Measurements from ENCODE around the gene HAUS7. TPM values are rescaled to one million over a fixed set of nuclear protein-coding genes. Genes with fewer than 3 reads are reported as not detected.

HAUS7 gene
- total RNA-seq, 2 experiments from 2014 or later: 24.4 to 25.6 TPM

DNA sequence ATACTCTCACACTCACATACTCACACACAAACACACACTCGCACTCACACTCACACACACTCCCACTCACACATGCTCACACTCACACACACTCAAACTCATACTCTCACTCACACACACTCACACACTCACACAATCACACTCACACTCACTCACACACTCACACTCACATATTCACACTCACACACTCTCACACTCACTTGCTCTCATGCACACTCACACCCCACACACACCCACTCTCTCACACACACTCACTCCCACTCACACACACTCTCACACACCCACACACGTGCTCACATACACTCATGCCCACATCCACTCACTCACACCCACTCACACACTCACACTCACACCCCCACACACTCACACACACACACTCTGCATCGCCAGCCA is 42.1 kb upstream of the HAUS7 start:
- CTCF ChIA-PET: no interaction called here
- Mint-ChIP-seq H3K36me3 (ENCODE audit: low read depth) (no peaks in the 10 kb centered on the region), H3K27me3 (peaks cover 8% of the 10 kb centered on the region), H3K4me3 (no peak overlapping the region), H3K4me1 (ENCODE audit: low read depth) (peaks cover 5% of the 10 kb centered on the region), H3K27ac (no peak overlapping the region), H3K9me3 (no peaks in the 10 kb centered on the region)
- no peak for ATAC-seq (ENCODE audit: poor library complexity)
- Histone ChIP-seq H3K9me3 (ENCODE audit: control insufficient read depth in 1 of 2, insufficient read depth in 1 of 2, low read length in 2 of 2) (no peaks in the 10 kb centered on the region), H3K4me1 (ENCODE audit: insufficient read depth, low read length) (peaks cover 4% of the 10 kb centered on the region), H3K36me3 (ENCODE audit: insufficient read depth, low read length) (no peaks in the 10 kb centered on the region), H3K27ac (ENCODE audit: low read depth in 1 of 2, low read length in 2 of 2) (no peak overlapping the region), H3K27me3 (ENCODE audit: control insufficient read depth in 1 of 2, insufficient read depth in 2 of 2, low read length in 2 of 2) (peaks cover 2 to 7% of the 10 kb centered on the region in 2 experiments), H3K4me3 (ENCODE audit: low read length) (no peak overlapping the region)
- DNase-seq: no peak
- POLR2A ChIA-PET: no interaction called here
- no peak for TF ChIP-seq CTCF (IDR thresholded peaks at IDR 0.05)
- intact Hi-C loops (cut with DNase I, micrococcal nuclease): no loop called here

DNA sequence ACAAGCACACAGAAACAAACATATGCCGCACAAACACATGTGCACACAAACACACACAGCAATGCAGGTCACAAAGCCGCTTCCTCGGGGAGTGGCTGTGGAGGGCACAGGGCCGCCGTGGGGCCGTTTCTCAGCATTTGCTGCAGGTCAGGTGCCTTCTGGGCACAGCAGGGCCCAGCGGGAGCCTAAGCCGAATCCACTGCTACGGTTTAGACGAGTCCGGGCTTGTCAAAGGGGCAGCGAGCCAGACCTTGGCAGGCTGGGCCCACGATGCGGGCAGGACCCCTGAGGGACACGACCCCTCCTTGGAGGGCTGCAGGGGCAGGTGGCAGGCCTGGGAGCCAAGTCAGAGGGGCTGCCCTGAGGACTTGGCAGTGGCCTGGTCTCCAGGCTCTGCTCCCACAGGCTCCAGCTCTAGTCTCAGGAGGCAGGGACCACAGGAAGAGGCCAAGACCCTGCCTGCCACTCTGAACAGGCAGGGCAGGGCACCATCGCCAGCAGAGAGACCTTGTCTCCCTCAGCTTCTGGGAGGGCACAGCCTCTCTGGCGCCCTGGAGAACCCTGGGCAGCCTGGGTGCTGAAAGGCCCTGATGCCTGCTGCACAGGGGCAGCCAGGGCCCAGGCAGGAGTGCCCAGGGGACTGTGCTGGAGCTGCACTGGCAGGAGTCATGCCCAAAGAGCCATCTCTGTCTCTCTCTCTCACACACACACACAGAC is 41.6 kb upstream of the HAUS7 start:
- H3K36me3 Mint-ChIP-seq (ENCODE audit: low read depth): no peaks in the 10 kb centered on the region

GRCh38 chrX:153510383-153510782 is 40.0 kb upstream of the HAUS7 start:
- H3K27me3 ChIP-seq (ENCODE audit: control insufficient read depth in 1 of 2, insufficient read depth in 2 of 2, low read length in 2 of 2): no peaks in the 10 kb centered on the region
- DNase-seq (no peak), ATAC-seq (ENCODE audit: poor library complexity) (no peak)
- no peaks in the 10 kb centered on the region for H3K9me3 Mint-ChIP-seq
- no peaks in the 10 kb centered on the region for H3K9me3 ChIP-seq (ENCODE audit: control insufficient read depth in 1 of 2, insufficient read depth in 1 of 2, low read length in 2 of 2)
- no peaks in the 10 kb centered on the region for H3K36me3 ChIP-seq (ENCODE audit: insufficient read depth, low read length)
- intact Hi-C loops (cut with DNase I, micrococcal nuclease): no loop called here
- no peaks in the 10 kb centered on the region for H3K36me3 Mint-ChIP-seq (ENCODE audit: low read depth)
- no peak overlapping the region for H3K27ac Mint-ChIP-seq
- ChIA-PET POLR2A (no interaction called here), CTCF (interaction anchor here (1.3 kb wide), 1 partner anchor 40 kb away, joined by 4 read pairs; the partner anchor contains the start of gene HAUS7)
- no peak overlapping the region for H3K4me3 Mint-ChIP-seq
- H3K4me1 ChIP-seq (ENCODE audit: insufficient read depth, low read length): peaks cover 9% of the 10 kb centered on the region
- no peak for TF ChIP-seq CTCF (IDR thresholded peaks at IDR 0.05)
- H3K4me3 ChIP-seq (ENCODE audit: low read length): no peak overlapping the region
- H3K27me3 Mint-ChIP-seq: no peaks in the 10 kb centered on the region
- H3K27ac ChIP-seq (ENCODE audit: low read depth in 1 of 2, low read length in 2 of 2): no peak overlapping the region
- H3K4me1 Mint-ChIP-seq (ENCODE audit: low read depth): no peaks in the 10 kb centered on the region

More for the DNA sequence above, 41.6 kb upstream of the HAUS7 start:
- CTCF ChIA-PET: no interaction called here
- ATAC-seq (ENCODE audit: poor library complexity) (no peak), DNase-seq (no peak)
- H3K27me3 Mint-ChIP-seq: peaks cover 8% of the 10 kb centered on the region
- H3K36me3 ChIP-seq (ENCODE audit: insufficient read depth, low read length): no peaks in the 10 kb centered on the region
- no peak for TF ChIP-seq CTCF (IDR thresholded peaks at IDR 0.05)
- H3K4me1 ChIP-seq (ENCODE audit: insufficient read depth, low read length): peaks cover 9% of the 10 kb centered on the region
- no peaks in the 10 kb centered on the region for H3K9me3 Mint-ChIP-seq
- H3K4me1 Mint-ChIP-seq (ENCODE audit: low read depth): peaks cover 5% of the 10 kb centered on the region
- no peak overlapping the region for H3K4me3 ChIP-seq (ENCODE audit: low read length)
- no peak overlapping the region for H3K27ac Mint-ChIP-seq
- intact Hi-C loops (cut with DNase I, micrococcal nuclease): no loop called here
- no peak overlapping the region for H3K4me3 Mint-ChIP-seq
- no peak overlapping the region for H3K27ac ChIP-seq (ENCODE audit: low read depth in 1 of 2, low read length in 2 of 2)
- peaks cover 1 to 4% of the 10 kb centered on the region in 2 experiments for H3K27me3 ChIP-seq (ENCODE audit: control insufficient read depth in 1 of 2, insufficient read depth in 2 of 2, low read length in 2 of 2)
- H3K9me3 ChIP-seq (ENCODE audit: control insufficient read depth in 1 of 2, insufficient read depth in 1 of 2, low read length in 2 of 2): no peaks in the 10 kb centered on the region
- POLR2A ChIA-PET: no interaction called here
